Neural cell (in vitro differentiated cells): ENCODE measurements around the gene CABP1. TPM values are rescaled to one million over a fixed set of nuclear protein-coding genes. Genes with fewer than 3 reads are reported as not detected.

ENCODE experiments used
- H2AFZ ChIP-seq: fragments of 200-600, 300-800 bp; sonication (generic), shearing (Covaris generic); 2 replicates; pipeline ENCODE4 v1.6.0; 2014; ENCODE audit warnings: low read depth, mild to moderate bottlenecking, antibody characterized with exemption, low read length, moderate library complexity
- H3F3A ChIP-seq: fragments of 200-600 bp; shearing (Covaris generic); 2 replicates; pipeline ENCODE4 v1.6.1; 2016; ENCODE audit warnings: mild to moderate bottlenecking, moderate library complexity, mixed read lengths, antibody characterized with exemption, low read length; ENCODE audit not compliant: insufficient read depth, poor library complexity, severe bottlenecking
- H3K27ac ChIP-seq: fragments of 200-600, 300-800 bp; sonication (generic), shearing (Covaris generic); 2 replicates; pipeline ENCODE4 v1.5.1; 2014; ENCODE audit warnings: mild to moderate bottlenecking, low read length, moderate library complexity
- H3K27me3 ChIP-seq: fragments of 300-800, 200-600 bp; sonication (generic), shearing (Covaris generic); 2 replicates; pipeline ENCODE4 v1.6.0; 2014; ENCODE audit warnings: mild to moderate bottlenecking, low read depth, low read length, moderate library complexity; ENCODE audit not compliant: insufficient read depth
- H3K36me3 ChIP-seq: fragments of 300-800, 200-600 bp; sonication (generic), shearing (Covaris generic); 2 replicates; pipeline ENCODE4 v1.5.1; 2014; ENCODE audit warnings: mild to moderate bottlenecking, antibody characterized with exemption, low read length, moderate library complexity; ENCODE audit not compliant: insufficient read depth
- H3K4me2 ChIP-seq: fragments of 300-800, 200-600 bp; sonication (generic), shearing (Covaris generic); 2 replicates; pipeline ENCODE4 v1.6.0; 2014; ENCODE audit warnings: mild to moderate bottlenecking, low read length
- H3K4me3 ChIP-seq: fragments of 300-800, 200-600 bp; sonication (generic), shearing (Covaris generic); 2 replicates; pipeline ENCODE4 v1.5.1; 2014; ENCODE audit warnings: mild to moderate bottlenecking, low read length, moderate library complexity
- H3K79me2 ChIP-seq: fragments of 200-600 bp; shearing (Covaris generic); replicated peaks from 2 replicates; pipeline ENCODE4 v1.6.0; 2014; ENCODE audit warnings: mild to moderate bottlenecking, low read length, moderate library complexity; ENCODE audit not compliant: insufficient read depth
- H3K9ac ChIP-seq: fragments of 300-800, 200-600 bp; sonication (generic), shearing (Covaris generic); 2 replicates; pipeline ENCODE4 v1.6.1; 2016; ENCODE audit warnings: mild to moderate bottlenecking, low read length, mixed read lengths
- H3K9me2 ChIP-seq: fragments of 200-600 bp; shearing (Covaris generic); 2 replicates; pipeline ENCODE4 v1.6.1; 2016; ENCODE audit warnings: mild to moderate bottlenecking, low read length, mixed read lengths; ENCODE audit not compliant: insufficient read depth
- H3K9me3 ChIP-seq: fragments of 200-600, 300-800 bp; sonication (generic), shearing (Covaris generic); 2 replicates; pipeline ENCODE4 v1.6.1; 2016; ENCODE audit warnings: mild to moderate bottlenecking, mixed run types, low read length, moderate library complexity, mixed read lengths
- H4K20me1 ChIP-seq: fragments of 200-600 bp; shearing (Covaris generic); 2 replicates; pipeline ENCODE4 v1.6.1; 2016; ENCODE audit warnings: mild to moderate bottlenecking, mixed run types; ENCODE audit not compliant: insufficient read depth
- EP300 ChIP-seq: fragments of 450-650 bp; conservative IDR thresholded peaks from 2 replicates; pipeline ENCODE4 v1.6.1; 2014; ENCODE audit warnings: antibody characterized with exemption, mild to moderate bottlenecking, moderate library complexity; ENCODE audit not compliant: poor library complexity, severe bottlenecking
- EZH2 ChIP-seq: fragments of 200-600, 300-800 bp; shearing (Covaris generic), sonication (generic); IDR thresholded peaks from 2 replicates; pipeline ENCODE4 v1.6.1; 2014; ENCODE audit warnings: antibody characterized with exemption, low read length, borderline replicate concordance, mild to moderate bottlenecking; ENCODE audit not compliant: insufficient read depth, poor library complexity, severe bottlenecking
- MXI1 ChIP-seq: fragments of 450-650 bp; conservative IDR thresholded peaks from 2 replicates; pipeline ENCODE4 v1.6.1; 2014; ENCODE audit warnings: antibody characterized with exemption, mild to moderate bottlenecking; ENCODE audit not compliant: poor library complexity, severe bottlenecking
- POLR2AphosphoS5 ChIP-seq: IDR thresholded peaks from 2 replicates; pipeline ENCODE4 v1.6.1; 2012
- RAD21 ChIP-seq: fragments of 450-650 bp; conservative IDR thresholded peaks from 2 replicates; pipeline ENCODE4 v1.6.1; 2014; ENCODE audit warnings: antibody characterized with exemption, mild to moderate bottlenecking, moderate library complexity
- SMC3 ChIP-seq: fragments of 450-650 bp; conservative IDR thresholded peaks from 2 replicates; pipeline ENCODE4 v1.6.1; 2014; ENCODE audit warnings: antibody characterized with exemption, mild to moderate bottlenecking, moderate library complexity; ENCODE audit not compliant: poor library complexity
- TAF1 ChIP-seq: IDR thresholded peaks from 2 replicates; pipeline ENCODE4 v1.6.1; 2012; ENCODE audit warnings: low read depth
- polyA plus RNA-seq: library from polyadenylated mRNA; depleted of rRNA; stranded (reverse); fragments of >200 nt; gene quantifications from 2 replicates; pipeline ENCODE4 v1.2.3, GENCODE V29; 2014
- TF ChIP-seq, protein P1 (sequence below): fragments of 450-650 bp; IDR thresholded peaks from 2 replicates; pipeline ENCODE4 v1.5.1; 2014; ENCODE audit warnings: antibody characterized with exemption, mild to moderate bottlenecking, moderate library complexity; ENCODE audit not compliant: poor library complexity, severe bottlenecking
- TF ChIP-seq, protein P2 (sequence below): IDR thresholded peaks from 2 replicates; pipeline ENCODE4 v1.6.1; 2012; ENCODE audit warnings: borderline replicate concordance

CABP1 gene
- polyA plus RNA-seq, 1 donor from 2014 or later: 0.71 TPM

DNA sequence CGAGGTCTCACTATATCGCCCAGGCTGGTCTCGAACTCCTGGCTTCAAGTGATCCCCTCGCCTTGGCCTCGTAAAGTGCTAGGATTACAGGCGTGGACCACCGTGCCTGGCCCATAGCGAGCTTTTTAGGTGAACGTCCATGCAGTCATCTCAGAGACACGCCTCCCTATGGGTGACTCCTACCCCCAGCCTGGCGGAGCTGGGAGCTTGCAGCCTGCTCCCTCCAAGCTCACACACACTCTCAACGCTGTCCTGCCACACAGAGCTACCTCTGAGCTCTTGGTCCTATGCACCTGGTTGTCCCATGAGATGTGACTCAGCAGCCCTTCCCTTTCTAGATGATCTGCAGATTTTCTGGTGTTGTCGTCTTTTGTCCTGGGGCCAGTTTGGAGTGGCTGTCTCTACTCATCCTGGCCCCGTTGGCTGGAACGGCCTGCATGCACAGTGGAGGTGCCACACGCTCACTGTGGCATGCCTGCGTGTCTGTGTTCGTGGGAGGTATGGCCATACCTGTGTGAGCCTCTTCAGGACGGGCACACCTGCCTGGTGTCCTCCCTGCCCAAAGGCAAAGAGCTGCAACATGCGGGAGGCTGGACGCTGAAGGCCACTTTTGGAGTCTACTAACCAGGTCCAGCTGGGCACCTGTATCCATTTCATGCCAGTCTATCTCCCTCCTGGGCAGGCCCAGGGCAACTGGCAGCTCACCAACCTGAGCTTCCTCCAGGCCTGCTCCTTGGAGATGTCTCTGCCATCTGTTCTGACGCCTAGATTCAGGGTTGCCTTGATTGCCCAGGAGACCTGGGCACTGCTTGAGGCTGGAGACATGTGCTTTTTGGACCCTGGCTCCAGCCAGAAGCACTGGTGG, 18.1 kb downstream of the CABP1 start:
- no peak for TF ChIP-seq TAF1
- TF ChIP-seq, protein P1, sequence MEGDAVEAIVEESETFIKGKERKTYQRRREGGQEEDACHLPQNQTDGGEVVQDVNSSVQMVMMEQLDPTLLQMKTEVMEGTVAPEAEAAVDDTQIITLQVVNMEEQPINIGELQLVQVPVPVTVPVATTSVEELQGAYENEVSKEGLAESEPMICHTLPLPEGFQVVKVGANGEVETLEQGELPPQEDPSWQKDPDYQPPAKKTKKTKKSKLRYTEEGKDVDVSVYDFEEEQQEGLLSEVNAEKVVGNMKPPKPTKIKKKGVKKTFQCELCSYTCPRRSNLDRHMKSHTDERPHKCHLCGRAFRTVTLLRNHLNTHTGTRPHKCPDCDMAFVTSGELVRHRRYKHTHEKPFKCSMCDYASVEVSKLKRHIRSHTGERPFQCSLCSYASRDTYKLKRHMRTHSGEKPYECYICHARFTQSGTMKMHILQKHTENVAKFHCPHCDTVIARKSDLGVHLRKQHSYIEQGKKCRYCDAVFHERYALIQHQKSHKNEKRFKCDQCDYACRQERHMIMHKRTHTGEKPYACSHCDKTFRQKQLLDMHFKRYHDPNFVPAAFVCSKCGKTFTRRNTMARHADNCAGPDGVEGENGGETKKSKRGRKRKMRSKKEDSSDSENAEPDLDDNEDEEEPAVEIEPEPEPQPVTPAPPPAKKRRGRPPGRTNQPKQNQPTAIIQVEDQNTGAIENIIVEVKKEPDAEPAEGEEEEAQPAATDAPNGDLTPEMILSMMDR: no peak
- no peak for TF ChIP-seq EZH2
- no peak for TF ChIP-seq MXI1
- no peak for TF ChIP-seq EP300
- no peak for TF ChIP-seq POLR2AphosphoS5
- no peak for TF ChIP-seq RAD21
- TF ChIP-seq, protein P2, sequence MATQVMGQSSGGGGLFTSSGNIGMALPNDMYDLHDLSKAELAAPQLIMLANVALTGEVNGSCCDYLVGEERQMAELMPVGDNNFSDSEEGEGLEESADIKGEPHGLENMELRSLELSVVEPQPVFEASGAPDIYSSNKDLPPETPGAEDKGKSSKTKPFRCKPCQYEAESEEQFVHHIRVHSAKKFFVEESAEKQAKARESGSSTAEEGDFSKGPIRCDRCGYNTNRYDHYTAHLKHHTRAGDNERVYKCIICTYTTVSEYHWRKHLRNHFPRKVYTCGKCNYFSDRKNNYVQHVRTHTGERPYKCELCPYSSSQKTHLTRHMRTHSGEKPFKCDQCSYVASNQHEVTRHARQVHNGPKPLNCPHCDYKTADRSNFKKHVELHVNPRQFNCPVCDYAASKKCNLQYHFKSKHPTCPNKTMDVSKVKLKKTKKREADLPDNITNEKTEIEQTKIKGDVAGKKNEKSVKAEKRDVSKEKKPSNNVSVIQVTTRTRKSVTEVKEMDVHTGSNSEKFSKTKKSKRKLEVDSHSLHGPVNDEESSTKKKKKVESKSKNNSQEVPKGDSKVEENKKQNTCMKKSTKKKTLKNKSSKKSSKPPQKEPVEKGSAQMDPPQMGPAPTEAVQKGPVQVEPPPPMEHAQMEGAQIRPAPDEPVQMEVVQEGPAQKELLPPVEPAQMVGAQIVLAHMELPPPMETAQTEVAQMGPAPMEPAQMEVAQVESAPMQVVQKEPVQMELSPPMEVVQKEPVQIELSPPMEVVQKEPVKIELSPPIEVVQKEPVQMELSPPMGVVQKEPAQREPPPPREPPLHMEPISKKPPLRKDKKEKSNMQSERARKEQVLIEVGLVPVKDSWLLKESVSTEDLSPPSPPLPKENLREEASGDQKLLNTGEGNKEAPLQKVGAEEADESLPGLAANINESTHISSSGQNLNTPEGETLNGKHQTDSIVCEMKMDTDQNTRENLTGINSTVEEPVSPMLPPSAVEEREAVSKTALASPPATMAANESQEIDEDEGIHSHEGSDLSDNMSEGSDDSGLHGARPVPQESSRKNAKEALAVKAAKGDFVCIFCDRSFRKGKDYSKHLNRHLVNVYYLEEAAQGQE: no peak
- TF ChIP-seq SMC3: no peak
- no peaks in the 10 kb centered on the region for H3K36me3 ChIP-seq
- no peak overlapping the region for H3K27ac ChIP-seq
- no peaks in the 10 kb centered on the region for H3F3A ChIP-seq
- H3K9me3 ChIP-seq: no peaks in the 10 kb centered on the region
- no peaks in the 10 kb centered on the region for H3K9me2 ChIP-seq
- H3K9ac ChIP-seq: no peak overlapping the region
- H3K4me2 ChIP-seq: no peak overlapping the region
- no peak overlapping the region for H2AFZ ChIP-seq
- no peak overlapping the region for H3K4me3 ChIP-seq
- H4K20me1 ChIP-seq: no peaks in the 10 kb centered on the region
- H3K27me3 ChIP-seq: no peaks in the 10 kb centered on the region
- no peaks in the 10 kb centered on the region for H3K79me2 ChIP-seq

DNA sequence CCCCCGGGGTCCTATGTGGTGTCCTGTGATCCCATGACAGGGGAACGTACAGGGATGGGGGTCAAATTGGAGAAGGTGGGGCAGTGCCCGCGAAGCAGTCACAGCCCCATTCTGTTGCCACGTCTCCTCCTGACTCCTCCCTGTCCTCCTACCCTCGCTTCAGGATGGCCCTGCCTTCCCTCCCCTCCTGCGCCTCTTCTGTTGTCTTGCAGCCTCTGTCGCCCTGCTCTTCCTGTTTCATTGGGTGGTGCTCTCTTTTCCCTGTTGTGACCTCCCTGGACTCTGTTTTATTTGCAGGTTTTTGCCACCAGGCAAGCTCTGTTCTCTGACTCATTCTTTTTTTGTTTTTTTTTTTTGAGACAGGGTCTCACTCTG, 18.7 kb downstream of the CABP1 start:
- Histone ChIP-seq H3K36me3 (no peaks in the 10 kb centered on the region), H3K27ac (no peak overlapping the region), H4K20me1 (no peaks in the 10 kb centered on the region), H3K27me3 (no peaks in the 10 kb centered on the region), H3K4me2 (no peak overlapping the region), H3K9ac (no peak overlapping the region), H3K79me2 (no peaks in the 10 kb centered on the region), H3K9me3 (no peaks in the 10 kb centered on the region), H2AFZ (no peak overlapping the region), H3F3A (no peaks in the 10 kb centered on the region), H3K4me3 (no peak overlapping the region), H3K9me2 (no peaks in the 10 kb centered on the region)
- TF ChIP-seq, protein P1: no peak
- TF ChIP-seq MXI1: no peak
- TF ChIP-seq, protein P2: no peak
- TF ChIP-seq RAD21: no peak
- no peak for TF ChIP-seq TAF1
- no peak for TF ChIP-seq EZH2
- TF ChIP-seq POLR2AphosphoS5: no peak
- TF ChIP-seq EP300: no peak
- no peak for TF ChIP-seq SMC3
